NCI-H524 (cell line): Measurements from ENCODE around the gene CYBC1.

ENCODE experiments used
- DNase-seq, 2 experiments: peaks; one replicate each; lab custom pipeline; 2025; lab: John Stamatoyannopoulos, UW

The CYBC1 gene

GRCh38 chr17:82408938-82409318, 41.6 kb downstream of the CYBC1 start:
- no peak for DNase-seq

- no peak for DNase-seq
These were observed 42.1 kb downstream of the CYBC1 start for GRCh38 chr17:82408288-82408937.

GRCh38 chr17:82407255-82407654, 43.3 kb downstream of the CYBC1 start:
- no peak for DNase-seq

GRCh38 chr17:82406131-82406671, 44.4 kb downstream of the CYBC1 start:
- DNase-seq = no peak

GRCh38 chr17:82405051-82405450, 45.5 kb downstream of the CYBC1 start:
- no peak for DNase-seq

GRCh38 chr17:82403662-82404660, 46.6 kb downstream of the CYBC1 start:
- DNase-seq = no peak

GRCh38 chr17:82402865-82403264, 47.7 kb downstream of the CYBC1 start:
- no peak for DNase-seq

- no peak for DNase-seq
These were observed 49.7 kb downstream of the CYBC1 start for GRCh38 chr17:82400830-82401229.

GRCh38 chr17:82400206-82400605, 50.3 kb downstream of the CYBC1 start:
- DNase-seq = peak in 1 of 2 experiments; percentile 8

- peak in 1 of 2 experiments; percentile 43 for DNase-seq
These were observed 50.9 kb downstream of the CYBC1 start for GRCh38 chr17:82399601-82400101.

GRCh38 chr17:82399041-82399441, 51.5 kb downstream of the CYBC1 start:
- peak; percentile 37 to 73 for DNase-seq

GRCh38 chr17:82397449-82398335, 52.9 kb downstream of the CYBC1 start:
- no peak for DNase-seq

GRCh38 chr17:82396601-82397435, 53.7 kb downstream of the CYBC1 start:
- DNase-seq = no peak

GRCh38 chr17:82394278-82394677, 56.3 kb downstream of the CYBC1 start:
- no peak for DNase-seq

GRCh38 chr17:82392941-82393340, 57.6 kb downstream of the CYBC1 start:
- DNase-seq = no peak
